ENCODE data around the gene CPSF7.

The CPSF7 gene

DNA sequence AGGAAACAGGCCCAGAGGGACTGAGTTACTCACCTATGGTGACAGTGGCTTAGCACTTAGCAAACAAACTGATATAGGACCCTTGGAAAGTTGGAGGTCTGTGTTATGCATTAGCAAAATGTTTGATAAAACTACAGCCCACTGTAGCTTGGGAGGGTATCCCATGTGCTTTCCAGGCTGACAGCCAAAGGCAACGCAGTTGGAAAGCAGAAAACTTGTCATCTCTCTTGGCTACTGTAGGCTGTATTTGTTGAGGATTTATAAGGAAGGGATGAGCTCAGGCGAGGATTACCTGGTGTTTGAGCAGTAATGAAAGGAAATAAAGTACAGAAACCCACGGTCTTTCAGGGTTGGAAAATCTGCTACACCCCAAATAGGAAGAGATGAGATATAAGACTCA, 23.9 kb upstream of the CPSF7 start:
- TF ChIP-seq GATA2 (IDR thresholded peaks at IDR 0.05; ENCODE audit: low read depth, low read length) (no peak), GATA3 (IDR thresholded peaks at IDR 0.05; ENCODE audit: low read depth, low read length) (no peak)

DNA sequence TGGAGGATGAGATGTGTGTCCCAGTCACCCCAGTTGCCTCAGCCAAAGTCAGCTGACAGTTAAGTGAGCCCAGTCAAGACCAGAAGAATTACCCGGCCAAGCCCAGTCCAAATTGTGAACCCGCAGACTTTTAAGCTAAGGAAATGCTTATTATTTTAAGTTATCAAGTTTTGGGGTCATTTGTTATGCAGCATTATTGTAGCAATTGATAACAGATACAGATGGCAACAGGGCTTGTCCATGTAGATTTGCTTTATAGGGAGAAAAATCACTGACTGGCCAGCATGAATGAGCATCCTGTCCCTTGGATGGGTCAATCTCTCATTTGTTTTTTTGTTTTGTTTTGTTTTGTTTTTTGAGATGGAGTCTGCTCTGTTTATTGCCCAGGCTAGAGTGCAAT, 23.1 kb upstream of the CPSF7 start:
- TF ChIP-seq GATA2 (IDR thresholded peaks at IDR 0.05; ENCODE audit: low read depth, low read length): no peak
- no peak for TF ChIP-seq GATA3 (IDR thresholded peaks at IDR 0.05; ENCODE audit: low read depth, low read length)

GRCh38 chr11:61448552-61448927, 18.8 kb upstream of the CPSF7 start:
- TF ChIP-seq GATA3 (IDR thresholded peaks at IDR 0.05; ENCODE audit: low read depth, low read length) (no peak), GATA2 (IDR thresholded peaks at IDR 0.05; ENCODE audit: low read depth, low read length) (no peak)

DNA sequence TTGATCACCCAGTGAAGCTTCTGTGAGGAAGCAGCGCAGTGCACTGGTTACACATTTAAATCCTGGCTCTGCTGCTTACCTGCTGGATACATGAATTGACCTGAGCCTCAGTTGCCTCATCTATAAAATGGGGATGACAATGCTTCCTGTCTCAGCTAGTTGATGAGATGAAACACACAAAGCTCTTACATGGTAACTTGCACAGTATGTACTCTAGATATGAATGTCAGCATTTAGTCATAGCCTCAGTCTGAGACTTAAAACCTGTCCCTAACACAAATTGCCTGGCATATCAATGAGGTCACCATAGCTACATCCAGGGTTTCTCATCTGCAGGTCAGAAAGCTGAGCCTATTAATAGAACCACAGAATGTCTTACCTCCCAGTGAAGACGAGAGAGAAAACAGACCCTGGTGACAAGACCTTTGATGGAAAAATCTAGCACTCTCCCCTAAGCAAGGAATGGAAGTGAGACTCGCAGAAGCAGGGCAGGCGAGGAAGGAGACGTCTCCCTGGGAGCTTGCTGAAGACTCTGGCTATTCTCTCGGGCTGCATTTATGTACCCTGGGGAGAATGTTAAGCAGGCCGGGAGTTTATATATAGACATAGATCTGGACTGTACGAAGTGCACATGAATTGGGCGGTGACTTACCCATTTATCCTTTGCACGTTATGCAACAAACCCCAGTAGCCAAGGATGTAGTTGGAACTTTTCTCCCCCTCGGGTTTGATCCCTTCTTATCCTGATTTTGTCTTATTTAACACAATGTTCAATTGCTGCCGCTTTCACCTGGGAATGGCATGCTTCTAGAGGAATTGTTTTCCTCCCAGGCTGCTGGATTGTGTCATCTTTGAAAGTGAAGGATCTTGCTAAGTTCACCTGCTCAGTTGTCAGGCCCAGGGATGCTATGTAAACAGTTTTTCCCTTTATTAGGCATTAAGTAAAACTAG, 18.1 kb upstream of the CPSF7 start:
- TF ChIP-seq GATA2 (IDR thresholded peaks at IDR 0.05; ENCODE audit: low read depth, low read length): no peak
- no peak for TF ChIP-seq GATA3 (IDR thresholded peaks at IDR 0.05; ENCODE audit: low read depth, low read length)

- no peak for TF ChIP-seq GATA3 (IDR thresholded peaks at IDR 0.05; ENCODE audit: low read depth, low read length)
- TF ChIP-seq GATA2 (IDR thresholded peaks at IDR 0.05; ENCODE audit: low read depth, low read length): no peak
Observed at GRCh38 chr11:61446211-61446651, 16.5 kb upstream of the CPSF7 start.

DNA sequence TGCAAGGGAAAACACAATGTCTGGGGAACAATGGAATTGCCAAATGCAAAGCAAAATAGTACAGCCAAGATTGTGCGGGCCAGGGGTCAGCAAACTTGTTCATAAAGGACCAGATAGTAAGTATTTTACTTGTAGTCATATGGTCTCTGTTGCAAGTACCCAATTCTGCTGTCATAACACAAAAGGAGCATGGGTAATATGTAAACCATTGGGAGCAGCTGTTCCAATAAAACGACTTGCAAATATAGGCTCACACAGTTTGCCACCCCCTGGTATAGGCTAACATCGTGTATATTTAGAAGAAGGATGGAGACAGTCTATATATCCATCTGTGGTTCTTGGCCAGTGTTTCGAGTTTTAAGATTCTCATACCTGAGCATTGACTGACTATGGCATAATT, 15.7 kb upstream of the CPSF7 start:
- TF ChIP-seq GATA3 (IDR thresholded peaks at IDR 0.05; ENCODE audit: low read depth, low read length) (no peak), GATA2 (IDR thresholded peaks at IDR 0.05; ENCODE audit: low read depth, low read length) (no peak)

DNA sequence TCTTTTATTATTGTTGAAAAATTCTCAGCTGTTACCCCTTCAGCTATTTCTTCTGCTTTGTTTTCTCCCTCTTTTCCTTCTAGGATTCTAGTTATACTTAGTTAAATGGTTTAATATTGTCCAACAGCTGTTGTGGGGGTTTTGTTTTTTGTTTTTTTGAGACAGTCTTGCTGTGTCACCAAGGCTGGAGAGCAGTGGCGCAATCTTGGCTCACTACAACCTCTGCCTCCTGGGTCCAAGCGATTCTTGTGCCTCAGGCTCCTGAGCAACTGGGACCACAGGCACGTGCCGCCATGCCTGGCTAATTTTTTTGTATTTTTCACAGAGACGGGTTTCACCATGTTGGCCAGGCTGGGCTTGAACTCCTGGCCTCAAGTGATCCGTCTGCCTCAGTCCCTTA, 12.8 kb upstream of the CPSF7 start:
- TF ChIP-seq GATA3 (IDR thresholded peaks at IDR 0.05; ENCODE audit: low read depth, low read length) (no peak), GATA2 (IDR thresholded peaks at IDR 0.05; ENCODE audit: low read depth, low read length) (no peak)

DNA sequence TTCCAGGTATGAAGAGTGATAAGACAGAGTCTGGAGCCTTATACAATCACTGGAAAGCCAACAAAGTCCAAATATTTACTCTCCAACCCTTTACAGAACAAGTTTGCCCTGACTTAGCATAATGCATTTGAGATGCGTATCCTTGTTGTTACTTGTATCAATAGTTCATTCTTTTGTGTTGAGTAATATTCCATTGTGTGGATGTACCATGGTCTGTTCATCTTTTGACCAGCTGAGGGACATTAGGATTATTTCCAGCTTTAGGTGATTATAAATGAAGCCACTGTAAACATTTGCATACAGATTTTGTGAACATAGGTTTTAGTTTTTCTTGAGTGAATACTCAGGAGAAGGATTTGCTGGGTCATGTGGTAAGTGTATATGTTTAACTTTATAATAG, 9.8 kb upstream of the CPSF7 start:
- TF ChIP-seq GATA2 (IDR thresholded peaks at IDR 0.05; ENCODE audit: low read depth, low read length) (no peak), GATA3 (IDR thresholded peaks at IDR 0.05; ENCODE audit: low read depth, low read length) (no peak)

GRCh38 chr11:61437496-61437895, 7.7 kb upstream of the CPSF7 start:
- TF ChIP-seq GATA3 (IDR thresholded peaks at IDR 0.05; ENCODE audit: low read depth, low read length) (no peak), GATA2 (IDR thresholded peaks at IDR 0.05; ENCODE audit: low read depth, low read length) (no peak)

- no peak for TF ChIP-seq GATA2 (IDR thresholded peaks at IDR 0.05; ENCODE audit: low read depth, low read length)
- no peak for TF ChIP-seq GATA3 (IDR thresholded peaks at IDR 0.05; ENCODE audit: low read depth, low read length)
Observed at GRCh38 chr11:61429346-61429690, 457 bp downstream of the CPSF7 start.

DNA sequence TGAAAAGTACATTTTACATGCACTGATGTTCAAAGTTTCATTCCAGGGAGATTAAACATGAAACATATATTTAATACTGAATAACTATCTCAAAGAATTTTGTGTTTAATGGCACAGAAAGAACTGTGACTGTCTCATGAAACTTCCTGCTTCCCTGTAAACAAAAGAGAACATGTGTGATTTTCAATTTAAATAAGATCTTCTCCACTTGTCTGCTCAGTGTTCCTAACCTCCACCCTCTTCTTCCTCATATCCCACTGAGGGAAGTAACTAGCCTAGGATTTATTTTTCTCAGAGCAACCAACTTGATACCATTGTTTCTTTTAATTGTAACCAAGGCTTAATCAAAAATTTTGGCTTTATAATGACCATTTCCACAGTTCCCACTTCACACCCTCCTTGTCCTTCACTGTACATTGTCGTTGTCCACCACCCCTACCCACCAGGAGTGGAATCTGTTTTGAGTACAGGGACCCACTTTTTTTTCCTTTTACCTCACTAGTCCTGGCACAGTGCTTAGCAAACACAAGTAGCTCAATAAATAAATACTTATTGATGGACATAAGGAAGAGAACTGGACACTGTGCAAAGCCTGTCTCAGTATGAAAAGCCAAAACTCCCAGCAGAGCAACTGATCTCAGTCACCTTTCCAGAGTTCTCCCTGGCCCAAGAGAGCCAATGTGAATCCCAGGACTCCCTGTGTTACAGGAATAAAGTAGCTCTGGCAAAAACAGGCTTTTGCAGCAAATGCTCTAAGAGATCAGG, 4.2 kb downstream of the CPSF7 start:
- TF ChIP-seq GATA3 (IDR thresholded peaks at IDR 0.05; ENCODE audit: low read depth, low read length): no peak

DNA sequence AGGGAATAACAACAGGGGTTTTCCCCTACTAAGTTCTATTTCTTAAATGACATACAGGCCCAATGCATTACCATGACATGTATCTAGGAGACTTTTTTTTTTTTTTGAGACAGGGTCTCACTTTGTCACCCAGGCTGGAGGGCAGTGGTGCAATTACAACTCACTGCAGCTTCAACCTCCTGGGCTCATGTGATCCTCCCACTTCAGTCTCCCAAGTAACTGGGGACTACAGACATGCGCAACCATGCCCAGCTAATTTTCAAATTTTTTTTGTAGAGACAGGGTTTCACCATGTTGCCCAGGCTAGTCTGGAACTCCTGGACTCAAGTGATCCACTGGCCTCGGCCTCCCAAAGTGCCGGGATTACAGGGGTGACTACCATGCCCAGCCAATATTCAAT, 7.5 kb downstream of the CPSF7 start:
- TF ChIP-seq GATA3 (IDR thresholded peaks at IDR 0.05; ENCODE audit: low read depth, low read length) (no peak), GATA2 (IDR thresholded peaks at IDR 0.05; ENCODE audit: low read depth, low read length) (no peak)

DNA sequence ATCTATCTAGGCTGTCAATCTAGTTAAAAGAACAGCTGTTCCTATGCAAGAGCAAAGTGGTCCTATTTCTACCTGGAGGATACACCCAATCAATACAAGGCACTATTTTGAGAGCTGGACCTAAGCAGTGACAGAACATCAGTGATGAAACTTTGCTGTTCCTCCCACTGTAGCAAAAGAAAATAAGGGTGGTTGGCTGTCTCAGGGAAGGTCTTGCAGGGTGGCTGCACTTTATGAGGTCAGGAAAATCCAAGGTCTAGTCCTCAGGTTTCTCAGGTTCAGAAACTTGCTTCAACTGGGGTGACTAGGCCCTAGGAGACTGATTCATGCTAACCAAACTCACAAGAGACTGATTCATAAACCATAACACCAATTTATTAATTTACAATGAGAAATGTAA, 11.6 kb downstream of the CPSF7 start:
- no peak for TF ChIP-seq GATA2 (IDR thresholded peaks at IDR 0.05; ENCODE audit: low read depth, low read length)
- no peak for TF ChIP-seq GATA3 (IDR thresholded peaks at IDR 0.05; ENCODE audit: low read depth, low read length)

- TF ChIP-seq GATA3 (IDR thresholded peaks at IDR 0.05; ENCODE audit: low read depth, low read length): no peak
- no peak for TF ChIP-seq GATA2 (IDR thresholded peaks at IDR 0.05; ENCODE audit: low read depth, low read length)
Observed at GRCh38 chr11:61417670-61418069, 12.1 kb downstream of the CPSF7 start.

GRCh38 chr11:61416941-61417340, 12.8 kb downstream of the CPSF7 start:
- TF ChIP-seq GATA3 (IDR thresholded peaks at IDR 0.05; ENCODE audit: low read depth, low read length) (no peak), GATA2 (IDR thresholded peaks at IDR 0.05; ENCODE audit: low read depth, low read length) (no peak)

Measured in SH-SY5Y (cell line).